ENCODE measurements around the gene ZNF69.

DNA sequence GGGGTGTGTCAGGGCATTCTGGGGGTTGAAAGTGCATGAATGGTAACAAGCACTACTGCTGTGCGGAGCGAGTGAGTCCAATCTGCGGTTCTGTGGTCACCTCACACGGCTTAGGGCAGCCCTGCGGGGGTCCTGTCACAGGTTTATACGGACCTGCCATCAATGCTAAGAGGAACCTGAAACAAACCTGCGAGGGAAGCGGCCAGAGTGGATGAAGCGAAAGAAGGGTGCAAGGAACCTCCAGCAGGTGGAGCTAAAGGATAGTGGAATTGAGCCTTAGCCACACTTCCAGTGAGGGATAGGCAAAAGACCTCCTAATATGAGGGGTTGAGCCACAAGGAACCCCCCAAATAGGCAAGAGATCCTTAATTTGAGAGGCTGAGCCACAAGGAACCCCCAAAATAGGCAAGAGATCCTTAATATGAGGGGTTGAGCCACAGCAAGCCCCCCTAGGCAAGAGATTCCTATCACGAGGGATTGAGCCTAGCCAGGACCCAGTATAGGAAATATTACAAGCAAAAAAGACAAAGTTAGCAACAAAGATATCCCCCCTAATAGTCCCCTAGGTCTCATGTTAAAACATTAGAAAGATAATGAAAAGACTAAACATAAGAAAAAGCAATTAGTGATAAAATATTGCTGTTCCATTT, 6.3 kb upstream of the ZNF69 start:
- TF ChIP-seq, protein P1, sequence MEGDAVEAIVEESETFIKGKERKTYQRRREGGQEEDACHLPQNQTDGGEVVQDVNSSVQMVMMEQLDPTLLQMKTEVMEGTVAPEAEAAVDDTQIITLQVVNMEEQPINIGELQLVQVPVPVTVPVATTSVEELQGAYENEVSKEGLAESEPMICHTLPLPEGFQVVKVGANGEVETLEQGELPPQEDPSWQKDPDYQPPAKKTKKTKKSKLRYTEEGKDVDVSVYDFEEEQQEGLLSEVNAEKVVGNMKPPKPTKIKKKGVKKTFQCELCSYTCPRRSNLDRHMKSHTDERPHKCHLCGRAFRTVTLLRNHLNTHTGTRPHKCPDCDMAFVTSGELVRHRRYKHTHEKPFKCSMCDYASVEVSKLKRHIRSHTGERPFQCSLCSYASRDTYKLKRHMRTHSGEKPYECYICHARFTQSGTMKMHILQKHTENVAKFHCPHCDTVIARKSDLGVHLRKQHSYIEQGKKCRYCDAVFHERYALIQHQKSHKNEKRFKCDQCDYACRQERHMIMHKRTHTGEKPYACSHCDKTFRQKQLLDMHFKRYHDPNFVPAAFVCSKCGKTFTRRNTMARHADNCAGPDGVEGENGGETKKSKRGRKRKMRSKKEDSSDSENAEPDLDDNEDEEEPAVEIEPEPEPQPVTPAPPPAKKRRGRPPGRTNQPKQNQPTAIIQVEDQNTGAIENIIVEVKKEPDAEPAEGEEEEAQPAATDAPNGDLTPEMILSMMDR (IDR thresholded peaks at IDR 0.05; ENCODE audit: poor library complexity) = peak; percentile 83
- TF ChIP-seq EZH2 (IDR thresholded peaks at IDR 0.05; ENCODE audit: borderline replicate concordance) = no peak
- TF ChIP-seq EZH2phosphoT487 (IDR thresholded peaks at IDR 0.05; ENCODE audit: low read depth, severe bottlenecking, unreplicated experiment) = no peak

Data from hepatocyte (in vitro differentiated cells).